ENCODE measurements around the gene SFXN3.

The SFXN3 gene

GRCh38 chr10:101071267-101071884 is 40.3 kb downstream of the SFXN3 start:
- Histone ChIP-seq H3K36me3 (ENCODE audit: control insufficient read depth, insufficient read depth, low read length) (no peaks in the 10 kb centered on the region), H3K27me3 (replicated peaks; ENCODE audit: control insufficient read depth, insufficient read depth, low read length) (peaks cover 1% of the 10 kb centered on the region), H3K4me3 (replicated peaks; ENCODE audit: low read depth, low read length) (no peak overlapping the region)
- TF ChIP-seq CTCF (IDR thresholded peaks at IDR 0.05; ENCODE audit: insufficient read depth, low read length, poor library complexity, severe bottlenecking), result no peak
- DNase-seq (ENCODE audit: extremely low read depth, insufficient read length), result no peak

GRCh38 chr10:101071885-101072433 is 40.9 kb downstream of the SFXN3 start:
- DNase-seq (ENCODE audit: extremely low read depth, insufficient read length), result no peak
- Histone ChIP-seq H3K36me3 (ENCODE audit: control insufficient read depth, insufficient read depth, low read length) (no peaks in the 10 kb centered on the region), H3K27me3 (replicated peaks; ENCODE audit: control insufficient read depth, insufficient read depth, low read length) (peaks cover 1% of the 10 kb centered on the region), H3K4me3 (replicated peaks; ENCODE audit: low read depth, low read length) (no peak overlapping the region)
- TF ChIP-seq CTCF (IDR thresholded peaks at IDR 0.05; ENCODE audit: insufficient read depth, low read length, poor library complexity, severe bottlenecking), result no peak

GRCh38 chr10:101072923-101073322 is 41.9 kb downstream of the SFXN3 start:
- no peaks in the 10 kb centered on the region for H3K36me3 ChIP-seq (ENCODE audit: control insufficient read depth, insufficient read depth, low read length)
- no peak for DNase-seq (ENCODE audit: extremely low read depth, insufficient read length)
- no peak for TF ChIP-seq CTCF (IDR thresholded peaks at IDR 0.05; ENCODE audit: insufficient read depth, low read length, poor library complexity, severe bottlenecking)
- no peak overlapping the region for H3K4me3 ChIP-seq (replicated peaks; ENCODE audit: low read depth, low read length)
- peaks cover 1% of the 10 kb centered on the region for H3K27me3 ChIP-seq (replicated peaks; ENCODE audit: control insufficient read depth, insufficient read depth, low read length)

- H3K27me3 ChIP-seq (replicated peaks; ENCODE audit: control insufficient read depth, insufficient read depth, low read length), result peaks cover 1% of the 10 kb centered on the region
- H3K4me3 ChIP-seq (replicated peaks; ENCODE audit: low read depth, low read length), result no peak overlapping the region
- no peak for DNase-seq (ENCODE audit: extremely low read depth, insufficient read length)
- TF ChIP-seq CTCF (IDR thresholded peaks at IDR 0.05; ENCODE audit: insufficient read depth, low read length, poor library complexity, severe bottlenecking), result no peak
- no peaks in the 10 kb centered on the region for H3K36me3 ChIP-seq (ENCODE audit: control insufficient read depth, insufficient read depth, low read length)
These were observed 42.6 kb downstream of the SFXN3 start for GRCh38 chr10:101073631-101074030.

GRCh38 chr10:101075775-101076174 is 44.7 kb downstream of the SFXN3 start:
- no peak for DNase-seq (ENCODE audit: extremely low read depth, insufficient read length)
- Histone ChIP-seq H3K36me3 (ENCODE audit: control insufficient read depth, insufficient read depth, low read length) (no peaks in the 10 kb centered on the region), H3K27me3 (replicated peaks; ENCODE audit: control insufficient read depth, insufficient read depth, low read length) (peaks cover 1% of the 10 kb centered on the region), H3K4me3 (replicated peaks; ENCODE audit: low read depth, low read length) (no peak overlapping the region)
- no peak for TF ChIP-seq CTCF (IDR thresholded peaks at IDR 0.05; ENCODE audit: insufficient read depth, low read length, poor library complexity, severe bottlenecking)

Data from GM06990 (cell line).